ENCODE measurements around the gene TSPAN6. TPM values are rescaled to one million over a fixed set of nuclear protein-coding genes. Genes with fewer than 3 reads are reported as not detected.

TSPAN6 gene, protein sequence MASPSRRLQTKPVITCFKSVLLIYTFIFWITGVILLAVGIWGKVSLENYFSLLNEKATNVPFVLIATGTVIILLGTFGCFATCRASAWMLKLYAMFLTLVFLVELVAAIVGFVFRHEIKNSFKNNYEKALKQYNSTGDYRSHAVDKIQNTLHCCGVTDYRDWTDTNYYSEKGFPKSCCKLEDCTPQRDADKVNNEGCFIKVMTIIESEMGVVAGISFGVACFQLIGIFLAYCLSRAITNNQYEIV
- total RNA-seq: 4.6 TPM
- long read RNA-seq, transcript TSPAN6-201 (8 exons, 2,206 nt): major isoform, 12 of 16 reads
- long read RNA-seq, partial matches to known transcripts: 0 of 16 reads
- long read RNA-seq, other reads (novel, unspliced or antisense): 4 of 16 reads

DNA sequence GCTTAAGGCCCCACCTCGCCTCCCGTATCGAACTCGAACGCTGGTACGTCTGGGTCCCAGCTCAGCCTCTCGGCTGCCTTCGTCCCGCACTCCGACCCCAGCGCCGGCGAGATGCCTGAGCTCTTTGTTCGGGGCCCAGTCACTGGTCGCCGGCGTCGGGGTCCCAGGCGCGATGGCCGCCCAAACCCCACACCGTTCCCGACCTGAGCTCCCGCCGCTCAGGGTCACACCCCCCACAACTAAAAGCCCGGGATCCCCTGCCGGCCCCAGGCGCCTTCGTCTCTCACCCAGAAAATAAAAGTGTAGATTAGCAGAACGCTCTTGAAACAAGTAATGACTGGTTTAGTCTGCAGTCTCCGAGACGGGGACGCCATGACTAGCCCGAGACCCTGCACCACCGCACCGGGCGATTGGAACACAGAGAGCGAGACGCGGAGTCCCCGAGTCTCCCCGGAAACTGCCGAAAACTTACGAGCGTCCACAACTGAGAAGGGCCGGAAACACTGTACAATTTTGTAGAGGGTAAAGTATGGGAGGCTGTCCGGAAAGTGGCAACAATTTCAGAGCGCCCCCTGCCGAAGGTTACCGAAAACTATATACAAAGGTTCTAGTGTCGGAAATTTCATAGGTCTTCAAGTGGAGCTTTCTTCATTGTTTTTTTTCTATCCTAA lies at the start of gene TSPAN6:
Gene TSPAN6, minus strand, starts transcription at position 486 of the 671 bp plus-strand sequence. Its CDS starts 112 bp downstream, at position 374.
- no peaks in the 10 kb centered on the region for H3K4me1 ChIP-seq
- H3K36me3 ChIP-seq: no peaks in the 10 kb centered on the region
- no peaks in the 10 kb centered on the region for H3K9me3 ChIP-seq (replicated peaks)
- DNase-seq: peak; percentile 80
- TF ChIP-seq, protein P1, sequence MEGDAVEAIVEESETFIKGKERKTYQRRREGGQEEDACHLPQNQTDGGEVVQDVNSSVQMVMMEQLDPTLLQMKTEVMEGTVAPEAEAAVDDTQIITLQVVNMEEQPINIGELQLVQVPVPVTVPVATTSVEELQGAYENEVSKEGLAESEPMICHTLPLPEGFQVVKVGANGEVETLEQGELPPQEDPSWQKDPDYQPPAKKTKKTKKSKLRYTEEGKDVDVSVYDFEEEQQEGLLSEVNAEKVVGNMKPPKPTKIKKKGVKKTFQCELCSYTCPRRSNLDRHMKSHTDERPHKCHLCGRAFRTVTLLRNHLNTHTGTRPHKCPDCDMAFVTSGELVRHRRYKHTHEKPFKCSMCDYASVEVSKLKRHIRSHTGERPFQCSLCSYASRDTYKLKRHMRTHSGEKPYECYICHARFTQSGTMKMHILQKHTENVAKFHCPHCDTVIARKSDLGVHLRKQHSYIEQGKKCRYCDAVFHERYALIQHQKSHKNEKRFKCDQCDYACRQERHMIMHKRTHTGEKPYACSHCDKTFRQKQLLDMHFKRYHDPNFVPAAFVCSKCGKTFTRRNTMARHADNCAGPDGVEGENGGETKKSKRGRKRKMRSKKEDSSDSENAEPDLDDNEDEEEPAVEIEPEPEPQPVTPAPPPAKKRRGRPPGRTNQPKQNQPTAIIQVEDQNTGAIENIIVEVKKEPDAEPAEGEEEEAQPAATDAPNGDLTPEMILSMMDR (IDR thresholded peaks at IDR 0.05; ENCODE audit: borderline replicate concordance): peak; percentile 63
- H3K4me3 ChIP-seq: peak within 1 kb of the TSS; percentile 73
- no peaks in the 10 kb centered on the region for H3K27me3 ChIP-seq (ENCODE audit: low read depth)
- H3K27ac ChIP-seq (replicated peaks): peak within 1 kb of the TSS; percentile 65
- intact Hi-C loops (cut with micrococcal nuclease): no loop called here

DNA sequence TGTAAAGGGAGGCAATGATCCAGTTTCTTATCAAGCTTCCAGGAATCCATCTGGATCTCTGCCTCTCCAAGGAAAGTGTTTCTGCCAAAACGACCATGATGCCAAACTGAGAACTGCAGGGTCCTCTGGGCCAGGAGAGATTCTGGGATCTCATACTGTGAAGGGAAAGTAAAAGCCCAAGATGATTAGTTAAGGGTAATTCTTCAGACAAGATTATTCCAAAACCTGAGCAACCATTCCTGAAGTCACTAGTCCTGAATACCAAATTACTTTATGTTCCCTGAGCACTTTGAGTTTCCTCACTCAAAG lies 49.3 kb upstream of the TSPAN6 start:
- no peaks in the 10 kb centered on the region for H3K4me1 ChIP-seq
- TF ChIP-seq, protein P1 (IDR thresholded peaks at IDR 0.05; ENCODE audit: borderline replicate concordance): no peak
- no peak overlapping the region for H3K4me3 ChIP-seq
- no peaks in the 10 kb centered on the region for H3K27me3 ChIP-seq (ENCODE audit: low read depth)
- DNase-seq: no peak
- H3K27ac ChIP-seq (replicated peaks): no peak overlapping the region
- no peaks in the 10 kb centered on the region for H3K36me3 ChIP-seq
- no peaks in the 10 kb centered on the region for H3K9me3 ChIP-seq (replicated peaks)
- intact Hi-C loops (cut with micrococcal nuclease): loop anchor here (5.0 kb wide), 1 partner anchor 81 kb away; no protein-coding TSS in a partner anchor

DNA sequence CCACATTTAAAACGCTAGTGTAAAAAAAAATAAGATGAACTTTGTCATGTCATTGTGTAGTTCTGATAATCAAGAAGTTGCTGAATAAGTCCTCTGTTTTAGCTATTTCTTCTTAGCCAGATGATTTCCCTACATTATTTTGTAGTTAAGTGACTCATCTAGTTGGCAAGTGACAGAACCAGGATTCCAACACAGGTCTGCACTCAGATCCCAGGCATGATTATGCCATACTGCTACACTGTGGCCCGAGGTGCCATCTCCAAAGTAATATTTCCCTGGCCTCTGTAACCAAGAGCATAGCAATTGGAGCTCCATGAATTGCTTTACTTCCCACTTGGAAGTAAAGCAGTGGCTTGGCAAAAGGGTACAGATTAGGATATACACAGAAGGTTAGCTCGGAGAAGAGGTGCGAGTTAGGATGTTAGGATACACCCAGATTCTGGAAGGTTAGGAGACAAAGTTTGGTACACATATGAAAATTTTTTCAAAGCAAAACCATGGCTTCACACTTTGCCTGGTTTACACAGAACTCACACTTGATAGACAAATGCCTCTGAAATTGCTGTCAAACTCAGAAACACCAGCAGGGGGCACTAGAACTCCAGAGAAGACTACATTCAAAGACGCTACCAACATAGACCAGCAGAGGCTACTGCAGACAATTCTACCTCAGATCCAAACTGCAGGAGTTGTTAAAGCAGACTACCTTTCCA lies 48.8 kb upstream of the TSPAN6 start:
- no peaks in the 10 kb centered on the region for H3K4me1 ChIP-seq
- H3K4me3 ChIP-seq: no peak overlapping the region
- intact Hi-C loops (cut with micrococcal nuclease): loop anchor here (5.0 kb wide), 1 partner anchor 82 kb away; no protein-coding TSS in a partner anchor
- H3K27ac ChIP-seq (replicated peaks): no peak overlapping the region
- no peak for DNase-seq
- H3K9me3 ChIP-seq (replicated peaks): no peaks in the 10 kb centered on the region
- TF ChIP-seq, protein P1 (IDR thresholded peaks at IDR 0.05; ENCODE audit: borderline replicate concordance): peak; percentile 83
- no peaks in the 10 kb centered on the region for H3K36me3 ChIP-seq
- no peaks in the 10 kb centered on the region for H3K27me3 ChIP-seq (ENCODE audit: low read depth)

DNA sequence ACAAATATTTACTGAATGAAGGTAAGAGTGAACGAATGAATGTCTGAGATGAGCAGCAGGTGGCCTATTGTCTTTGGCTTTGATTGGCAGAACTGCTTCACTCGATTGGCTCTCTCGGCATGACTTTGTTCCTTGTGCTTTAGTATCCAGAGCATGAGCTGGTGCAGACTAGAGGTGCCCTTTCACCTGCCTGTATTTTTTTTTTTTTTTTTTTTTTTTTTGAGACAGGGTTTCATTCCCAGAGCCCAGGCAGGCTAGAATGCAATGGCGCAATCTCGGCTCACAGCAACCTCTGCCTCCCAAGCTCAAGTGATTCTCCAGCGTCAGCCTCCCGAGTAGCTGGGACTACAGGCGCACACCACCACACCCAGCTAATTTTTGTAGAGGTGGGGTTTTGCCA lies 46.3 kb upstream of the TSPAN6 start:
- intact Hi-C loops (cut with micrococcal nuclease): no loop called here
- TF ChIP-seq, protein P1 (IDR thresholded peaks at IDR 0.05; ENCODE audit: borderline replicate concordance): no peak
- Histone ChIP-seq H3K4me1 (no peaks in the 10 kb centered on the region), H3K36me3 (no peaks in the 10 kb centered on the region), H3K4me3 (no peak overlapping the region), H3K9me3 (replicated peaks) (no peaks in the 10 kb centered on the region), H3K27ac (replicated peaks) (no peak overlapping the region), H3K27me3 (ENCODE audit: low read depth) (no peaks in the 10 kb centered on the region)
- no peak for DNase-seq

DNA sequence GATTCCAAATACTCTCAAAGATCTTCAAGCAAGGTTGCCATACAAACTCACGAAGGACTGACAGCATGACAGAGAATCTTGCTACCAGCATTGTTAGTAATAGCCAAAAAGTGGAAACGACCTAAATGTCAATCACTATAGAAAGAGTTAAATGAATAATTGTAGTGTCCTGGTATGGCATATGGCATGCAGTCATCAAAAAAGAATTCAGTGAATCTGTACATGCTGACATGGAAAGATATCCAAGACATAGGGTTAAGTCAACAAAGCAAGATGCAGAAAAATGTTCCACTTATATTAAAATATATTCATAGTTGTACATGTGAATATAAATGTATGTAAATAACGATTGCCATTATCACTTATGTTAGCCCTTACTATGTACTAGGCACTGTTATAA lies 45.0 kb upstream of the TSPAN6 start:
- TF ChIP-seq, protein P1 (IDR thresholded peaks at IDR 0.05; ENCODE audit: borderline replicate concordance): no peak
- Histone ChIP-seq H3K27me3 (ENCODE audit: low read depth) (no peaks in the 10 kb centered on the region), H3K9me3 (replicated peaks) (no peaks in the 10 kb centered on the region), H3K27ac (replicated peaks) (no peak overlapping the region), H3K4me1 (no peaks in the 10 kb centered on the region), H3K36me3 (no peaks in the 10 kb centered on the region), H3K4me3 (no peak overlapping the region)
- DNase-seq: no peak
- intact Hi-C loops (cut with micrococcal nuclease): no loop called here

All from left ventricle myocardium inferior (tissue), 1 donor.